ENCODE measurements around the gene PNPLA2.
A peak's percentile ranks its signal among the peaks of the same experiment; 100 is the strongest.

Gene PNPLA2, protein sequence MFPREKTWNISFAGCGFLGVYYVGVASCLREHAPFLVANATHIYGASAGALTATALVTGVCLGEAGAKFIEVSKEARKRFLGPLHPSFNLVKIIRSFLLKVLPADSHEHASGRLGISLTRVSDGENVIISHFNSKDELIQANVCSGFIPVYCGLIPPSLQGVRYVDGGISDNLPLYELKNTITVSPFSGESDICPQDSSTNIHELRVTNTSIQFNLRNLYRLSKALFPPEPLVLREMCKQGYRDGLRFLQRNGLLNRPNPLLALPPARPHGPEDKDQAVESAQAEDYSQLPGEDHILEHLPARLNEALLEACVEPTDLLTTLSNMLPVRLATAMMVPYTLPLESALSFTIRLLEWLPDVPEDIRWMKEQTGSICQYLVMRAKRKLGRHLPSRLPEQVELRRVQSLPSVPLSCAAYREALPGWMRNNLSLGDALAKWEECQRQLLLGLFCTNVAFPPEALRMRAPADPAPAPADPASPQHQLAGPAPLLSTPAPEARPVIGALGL

GRCh38 chr11:818396-819128, at the start of gene PNPLA2:
Gene PNPLA2, plus strand, starts transcription at chr11:818914. Its CDS starts 805 bp downstream, at chr11:819719.
- DNase-seq (ENCODE audit: low spot score): no peak

DNA sequence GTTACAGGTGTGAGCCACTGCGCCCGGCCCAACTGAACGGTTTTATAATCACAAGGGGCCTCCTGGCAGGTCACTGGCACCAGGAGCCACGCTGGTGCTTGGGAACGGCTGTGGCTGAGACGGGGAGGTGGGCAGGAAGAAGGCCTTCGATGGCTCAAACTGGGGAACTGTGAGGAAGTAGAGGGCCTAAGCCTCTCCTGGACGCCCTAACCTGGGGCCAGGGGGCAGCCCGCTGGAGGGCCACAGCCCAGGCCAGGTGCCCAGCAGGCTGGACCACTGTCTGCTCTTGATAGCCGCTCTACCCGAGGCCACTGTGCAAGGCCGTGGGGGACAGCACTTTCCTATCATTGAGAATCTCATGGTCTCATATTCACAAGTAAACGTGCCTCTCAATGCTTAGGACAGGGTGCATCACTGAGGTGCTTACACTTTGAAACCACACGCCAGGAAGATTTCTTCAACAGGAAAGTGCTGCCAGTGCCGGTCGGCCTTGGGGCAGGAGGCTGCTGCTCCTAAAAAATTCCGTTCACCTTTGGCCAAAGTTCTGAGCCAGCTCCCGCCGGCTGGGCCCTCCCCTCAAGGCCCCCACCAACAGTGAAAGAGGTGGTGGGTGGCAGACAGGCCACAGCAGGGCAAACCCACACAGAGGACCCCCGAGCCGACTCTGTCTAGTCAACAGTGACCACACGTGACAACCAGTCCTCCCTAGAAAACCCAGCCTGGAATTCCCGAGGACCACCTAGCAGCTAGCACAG, 48.6 kb upstream of the PNPLA2 start:
- no peak for DNase-seq (ENCODE audit: low spot score)

DNA sequence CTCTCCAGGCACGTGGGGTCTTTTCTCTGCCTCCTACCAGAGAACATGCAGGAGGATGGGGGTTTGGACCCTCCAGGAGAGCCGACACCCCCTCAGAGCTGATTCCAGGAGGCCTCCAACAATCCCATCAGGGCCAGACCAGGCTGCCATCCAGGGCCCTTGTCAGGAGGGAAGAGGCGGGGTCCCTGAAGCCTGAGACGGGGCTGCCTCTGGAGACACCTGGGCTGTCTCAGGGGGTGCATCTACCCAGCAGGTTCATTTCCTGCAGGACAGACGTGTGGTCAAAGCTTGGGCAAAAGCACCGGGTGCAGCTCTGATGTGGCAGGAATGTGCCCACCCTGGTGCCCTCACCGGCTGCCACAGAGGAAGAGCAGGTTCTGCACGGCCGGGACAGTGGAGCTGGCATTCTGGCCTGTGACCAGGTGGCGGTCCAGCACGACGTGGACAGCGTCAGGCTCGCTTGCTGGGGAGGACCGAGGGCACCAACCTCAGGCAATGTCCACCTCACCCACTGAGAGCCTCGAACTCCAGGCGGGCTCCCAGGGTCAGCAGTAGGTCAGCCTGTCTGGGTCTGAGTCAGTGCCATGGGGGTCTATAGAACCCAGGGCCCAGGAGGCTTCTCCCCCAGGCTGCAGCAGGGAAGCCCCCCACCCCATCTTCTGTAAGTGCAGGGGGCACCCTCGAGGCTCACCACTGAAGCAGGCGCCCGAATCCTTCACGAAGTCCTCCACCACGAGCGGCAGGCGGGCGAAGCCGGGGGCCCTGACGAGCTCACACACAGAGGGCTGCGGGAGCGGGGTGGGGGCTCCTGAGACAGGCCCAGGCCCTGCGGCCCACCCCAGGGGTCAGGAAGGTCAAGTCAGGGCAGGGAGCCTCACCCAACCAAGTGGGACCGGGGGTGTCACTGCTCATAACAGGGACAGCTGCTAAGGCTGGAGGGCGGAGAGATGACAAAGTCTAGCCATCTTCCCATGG, 47.8 kb upstream of the PNPLA2 start:
- no peak for DNase-seq (ENCODE audit: low spot score)

- DNase-seq (ENCODE audit: low spot score): no peak
Measured at GRCh38 chr11:771617-772204, 47.0 kb upstream of the PNPLA2 start.

GRCh38 chr11:772429-773390, 46.0 kb upstream of the PNPLA2 start:
- DNase-seq (ENCODE audit: low spot score): no peak

DNA sequence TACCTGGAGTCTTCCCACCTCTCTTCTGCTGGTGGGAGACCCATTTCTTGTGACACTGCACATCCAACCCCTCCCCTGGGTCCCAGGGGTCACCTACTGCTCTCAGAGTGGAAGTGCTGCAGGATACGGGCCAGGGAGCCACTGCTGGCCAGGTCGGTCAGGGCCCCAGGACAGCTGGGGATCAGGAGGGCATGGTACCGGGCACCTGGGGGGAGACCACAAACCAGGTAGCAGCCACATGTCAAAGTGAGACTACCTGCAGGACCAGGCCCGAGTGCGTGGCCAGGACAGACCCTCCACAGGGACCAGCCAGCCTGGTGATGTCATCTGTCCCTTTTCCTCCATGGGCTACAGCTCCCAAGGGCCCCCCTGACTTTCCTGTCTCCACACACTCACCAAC, 45.3 kb upstream of the PNPLA2 start:
- DNase-seq (ENCODE audit: low spot score): no peak

DNA sequence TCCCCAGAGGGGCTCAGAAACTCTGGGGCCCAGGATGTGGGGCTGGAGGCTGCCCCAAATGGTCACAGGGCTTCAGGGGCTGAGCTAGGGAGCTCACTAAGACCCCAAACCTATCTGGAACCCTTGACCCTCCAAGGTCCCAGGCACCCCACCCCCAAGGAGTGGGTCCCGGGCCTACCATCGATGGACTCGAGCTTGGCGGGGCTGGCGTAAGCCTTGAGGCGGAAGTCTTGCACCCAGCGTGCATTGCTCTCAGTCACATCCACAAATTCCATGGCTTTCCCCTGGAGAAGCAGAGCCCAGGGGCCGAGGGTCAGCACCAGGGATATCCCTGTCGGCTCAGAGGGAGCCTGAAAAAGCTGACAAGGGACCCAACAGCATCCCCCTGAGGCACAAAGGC, 44.9 kb upstream of the PNPLA2 start:
- no peak for DNase-seq (ENCODE audit: low spot score)

DNA sequence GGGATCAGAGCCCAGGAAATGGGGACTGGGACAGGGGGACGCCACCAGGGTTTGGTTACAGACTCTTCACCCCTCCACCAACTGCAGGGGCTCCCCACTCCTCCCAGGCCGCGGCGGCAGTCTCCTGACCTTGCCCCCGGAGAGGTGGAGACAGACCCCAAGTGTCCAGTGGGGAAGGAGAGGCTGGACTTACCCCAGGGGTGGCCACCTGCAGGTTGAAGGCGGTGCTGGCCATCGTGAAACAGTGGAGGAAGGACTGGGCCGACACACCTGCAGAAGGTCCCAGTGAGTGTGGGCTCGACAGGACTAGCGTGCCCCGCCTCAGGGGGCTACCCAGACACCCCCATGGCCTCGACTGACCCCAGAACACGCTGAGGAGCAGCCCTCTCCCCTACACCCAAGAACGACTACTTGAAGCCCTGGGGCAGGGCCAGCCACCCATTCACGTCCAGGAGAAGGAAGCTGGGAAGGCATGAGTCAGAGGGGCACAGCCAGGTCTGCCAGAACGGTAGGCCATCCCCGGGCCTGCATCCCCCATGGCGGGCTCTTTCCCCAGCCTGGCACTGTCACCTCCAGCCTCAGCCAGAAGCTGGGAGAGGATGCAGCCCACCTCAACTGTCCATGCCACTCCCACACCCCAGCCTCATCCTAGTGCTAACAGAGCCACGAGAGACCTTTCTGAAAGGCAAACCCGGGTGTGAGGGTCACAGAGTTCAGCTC, 43.7 kb upstream of the PNPLA2 start:
- DNase-seq (ENCODE audit: low spot score): no peak

- no peak for DNase-seq (ENCODE audit: low spot score)
Measured at GRCh38 chr11:776263-776560, 42.5 kb upstream of the PNPLA2 start.

DNA sequence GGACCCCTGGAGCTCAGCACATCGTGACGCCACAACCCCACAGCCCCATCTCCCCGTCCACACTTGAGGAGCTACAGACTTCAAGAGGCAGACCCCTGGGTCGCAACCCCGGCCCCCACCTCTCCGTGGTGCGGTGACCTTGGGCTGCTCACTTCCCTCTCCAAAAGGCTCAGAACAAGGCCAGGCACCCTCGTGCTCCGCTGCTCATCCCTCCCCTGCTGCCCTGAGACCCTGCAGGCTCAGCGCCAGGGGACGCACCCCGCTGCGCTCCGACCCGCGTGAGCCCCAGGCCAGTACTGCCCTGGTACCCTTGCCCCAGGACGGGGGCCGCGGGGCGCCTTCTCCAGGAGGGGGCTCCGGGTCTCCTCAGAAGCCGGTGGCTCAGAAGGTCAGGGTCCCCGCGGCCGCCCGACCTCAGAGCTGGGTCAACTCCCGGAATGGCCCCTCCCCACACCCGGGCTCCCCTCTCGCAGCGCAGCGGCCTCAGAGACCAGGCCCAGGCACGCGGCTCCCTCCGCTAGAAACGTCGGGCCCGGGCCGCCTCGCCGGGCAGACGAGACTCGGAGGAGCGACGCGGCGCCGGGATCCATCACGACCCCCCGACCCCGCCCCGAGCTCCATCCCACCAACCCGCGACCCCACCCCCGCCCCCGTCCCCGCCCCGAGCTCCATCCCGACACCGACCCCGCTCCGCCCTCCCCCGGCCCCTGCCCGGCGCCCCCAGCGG, 42.0 kb upstream of the PNPLA2 start:
- no peak for DNase-seq (ENCODE audit: low spot score)

GRCh38 chr11:777288-778255, 41.1 kb upstream of the PNPLA2 start, which contains the start of gene GATD1:
Gene GATD1, minus strand, starts transcription at chr11:777487. Its CDS starts 25 bp downstream, at chr11:777462.
- peak; percentile 93 for DNase-seq (ENCODE audit: low spot score)

- no peak for DNase-seq (ENCODE audit: low spot score)
Measured at GRCh38 chr11:778976-779954, 39.4 kb upstream of the PNPLA2 start.

- no peak for DNase-seq (ENCODE audit: low spot score)
Measured at GRCh38 chr11:779955-780532, 38.7 kb upstream of the PNPLA2 start.

GRCh38 chr11:782264-783174, 36.2 kb upstream of the PNPLA2 start:
- DNase-seq (ENCODE audit: low spot score): no peak

Measured in CD4-positive, alpha-beta T cell treated with Interleukin-2 at 100 ng/mL for 4 hours (primary cell).